IPS-18a (cell line): ENCODE data around the gene SLC27A5.
"Not testable (repeated sequence)": the region's sequence is repeated elsewhere in the genome, so short reads cannot be mapped to it uniquely, and the experiment has no call there.

Experiments
- H3K27ac ChIP-seq: one replicate; pipeline ENCODE4 v1.5.1; 2013; ENCODE audit warnings: low read length
- H3K27me3 ChIP-seq: one replicate; pipeline ENCODE4 v1.6.1; 2013; ENCODE audit warnings: mild to moderate bottlenecking, low read length; ENCODE audit not compliant: control insufficient read depth, insufficient read depth
- H3K36me3 ChIP-seq: one replicate; pipeline ENCODE4 v1.6.1; 2013; ENCODE audit warnings: low read depth, low read length; ENCODE audit not compliant: control insufficient read depth
- H3K4me1 ChIP-seq: one replicate; pipeline ENCODE4 v1.6.1; 2013; ENCODE audit warnings: low read depth, low read length; ENCODE audit not compliant: control insufficient read depth
- H3K4me3 ChIP-seq: one replicate; pipeline ENCODE4 v1.5.1; 2013; ENCODE audit warnings: low read length
- H3K9ac ChIP-seq: one replicate; pipeline ENCODE4 v1.6.1; 2013; ENCODE audit warnings: mild to moderate bottlenecking, low read length, moderate library complexity
- H3K9me3 ChIP-seq: one replicate; pipeline ENCODE4 v1.6.1; 2013; ENCODE audit warnings: low read depth, low read length; ENCODE audit not compliant: control insufficient read depth

The SLC27A5 gene

GRCh38 chr19:58466760-58467589, 44.8 kb downstream of the SLC27A5 start, which contains the start of gene ZNF324:
ZNF324 (plus strand) TSS chr19:58467080; CDS start chr19:58469186, 2,106 bp downstream.
- H3K9ac ChIP-seq = peak within 1 kb of the TSS; percentile 45
- peaks cover 14% of the 10 kb centered on the region for H3K27me3 ChIP-seq
- H3K36me3 ChIP-seq = peaks cover under 1% of the 10 kb centered on the region
- no peak within 1 kb of the TSS for H3K27ac ChIP-seq
- H3K4me3 ChIP-seq = peak within 1 kb of the TSS; percentile 70
- H3K9me3 ChIP-seq = no peaks in the 10 kb centered on the region
- H3K4me1 ChIP-seq = no peaks in the 10 kb centered on the region

GRCh38 chr19:58466089-58466759, 45.6 kb downstream of the SLC27A5 start:
- no peak overlapping the region for H3K27ac ChIP-seq
- no peak overlapping the region for H3K9ac ChIP-seq
- peaks cover 14% of the 10 kb centered on the region for H3K27me3 ChIP-seq
- H3K4me3 ChIP-seq = peak overlapping the region; percentile 70
- no peaks in the 10 kb centered on the region for H3K4me1 ChIP-seq
- H3K36me3 ChIP-seq = no peaks in the 10 kb centered on the region
- no peaks in the 10 kb centered on the region for H3K9me3 ChIP-seq

- Histone ChIP-seq H3K4me1 (no peaks in the 10 kb centered on the region), H3K27ac (no peak overlapping the region), H3K9me3 (no peaks in the 10 kb centered on the region), H3K9ac (no peak overlapping the region), H3K27me3 (no peaks in the 10 kb centered on the region), H3K4me3 (no peak overlapping the region), H3K36me3 (no peaks in the 10 kb centered on the region)
Observed at GRCh38 chr19:58460039-58460438, 51.8 kb downstream of the SLC27A5 start.

GRCh38 chr19:58456111-58456510, 55.7 kb downstream of the SLC27A5 start:
- Histone ChIP-seq H3K36me3 (no peaks in the 10 kb centered on the region), H3K9ac (no peak overlapping the region), H3K4me3 (no peak overlapping the region), H3K27me3 (peaks cover 9% of the 10 kb centered on the region), H3K27ac (no peak overlapping the region), H3K9me3 (no peaks in the 10 kb centered on the region), H3K4me1 (peaks cover 1% of the 10 kb centered on the region)

GRCh38 chr19:58455306-58455705, 56.5 kb downstream of the SLC27A5 start:
- H3K4me3 ChIP-seq = no peak overlapping the region
- no peaks in the 10 kb centered on the region for H3K36me3 ChIP-seq
- H3K9me3 ChIP-seq = no peaks in the 10 kb centered on the region
- peaks cover 3% of the 10 kb centered on the region for H3K4me1 ChIP-seq
- peaks cover 17% of the 10 kb centered on the region for H3K27me3 ChIP-seq
- no peak overlapping the region for H3K27ac ChIP-seq
- H3K9ac ChIP-seq = no peak overlapping the region

- no peaks in the 10 kb centered on the region for H3K9me3 ChIP-seq
- peaks cover 3% of the 10 kb centered on the region for H3K4me1 ChIP-seq
- no peak overlapping the region for H3K4me3 ChIP-seq
- no peak overlapping the region for H3K27ac ChIP-seq
- peaks cover 26% of the 10 kb centered on the region for H3K27me3 ChIP-seq
- H3K9ac ChIP-seq = no peak overlapping the region
- H3K36me3 ChIP-seq = no peaks in the 10 kb centered on the region
Observed at GRCh38 chr19:58453743-58454142, 58.0 kb downstream of the SLC27A5 start.

GRCh38 chr19:58451358-58452101, 60.3 kb downstream of the SLC27A5 start, which contains the start of gene ZNF324B:
ZNF324B (plus strand) TSS chr19:58451622; CDS start chr19:58453702, 2,080 bp downstream.
- H3K4me1 ChIP-seq = peaks cover 3% of the 10 kb centered on the region
- peak within 1 kb of the TSS; percentile 67 for H3K4me3 ChIP-seq
- H3K9ac ChIP-seq = peak within 1 kb of the TSS; percentile 7
- H3K27me3 ChIP-seq = peaks cover 26% of the 10 kb centered on the region
- H3K9me3 ChIP-seq = peaks cover 3% of the 10 kb centered on the region
- H3K27ac ChIP-seq = no peak within 1 kb of the TSS
- no peaks in the 10 kb centered on the region for H3K36me3 ChIP-seq

GRCh38 chr19:58450856-58451357, 60.9 kb downstream of the SLC27A5 start:
- peaks cover 30% of the 10 kb centered on the region for H3K27me3 ChIP-seq
- no peaks in the 10 kb centered on the region for H3K36me3 ChIP-seq
- peaks cover 3% of the 10 kb centered on the region for H3K4me1 ChIP-seq
- no peak overlapping the region for H3K27ac ChIP-seq
- H3K9me3 ChIP-seq = peaks cover 3% of the 10 kb centered on the region
- no peak overlapping the region for H3K9ac ChIP-seq
- peak overlapping the region; percentile 67 for H3K4me3 ChIP-seq

GRCh38 chr19:58449980-58450379, 61.8 kb downstream of the SLC27A5 start:
- H3K36me3 ChIP-seq, H3K4me3 ChIP-seq, H3K4me1 ChIP-seq, H3K9me3 ChIP-seq, H3K27ac ChIP-seq, H3K9ac ChIP-seq: not testable (repeated sequence)
- peaks cover 33% of the 10 kb centered on the region for H3K27me3 ChIP-seq

- H3K9ac ChIP-seq, H3K4me1 ChIP-seq, H3K4me3 ChIP-seq, H3K27ac ChIP-seq, H3K9me3 ChIP-seq, H3K36me3 ChIP-seq: not testable (repeated sequence)
- peaks cover 37% of the 10 kb centered on the region for H3K27me3 ChIP-seq
Observed at GRCh38 chr19:58448860-58449259, 62.9 kb downstream of the SLC27A5 start.
